Measurements from ENCODE around the gene TSPO. TPM values are rescaled to one million over a fixed set of nuclear protein-coding genes. Genes with fewer than 3 reads are reported as not detected.

Gene TSPO
- total and polyA plus RNA-seq, 2 of the 8 experiments (the other 6 are each of a cell fraction or from before 2014, with no cell fraction given) = 19.9 to 51.5 TPM

DNA sequence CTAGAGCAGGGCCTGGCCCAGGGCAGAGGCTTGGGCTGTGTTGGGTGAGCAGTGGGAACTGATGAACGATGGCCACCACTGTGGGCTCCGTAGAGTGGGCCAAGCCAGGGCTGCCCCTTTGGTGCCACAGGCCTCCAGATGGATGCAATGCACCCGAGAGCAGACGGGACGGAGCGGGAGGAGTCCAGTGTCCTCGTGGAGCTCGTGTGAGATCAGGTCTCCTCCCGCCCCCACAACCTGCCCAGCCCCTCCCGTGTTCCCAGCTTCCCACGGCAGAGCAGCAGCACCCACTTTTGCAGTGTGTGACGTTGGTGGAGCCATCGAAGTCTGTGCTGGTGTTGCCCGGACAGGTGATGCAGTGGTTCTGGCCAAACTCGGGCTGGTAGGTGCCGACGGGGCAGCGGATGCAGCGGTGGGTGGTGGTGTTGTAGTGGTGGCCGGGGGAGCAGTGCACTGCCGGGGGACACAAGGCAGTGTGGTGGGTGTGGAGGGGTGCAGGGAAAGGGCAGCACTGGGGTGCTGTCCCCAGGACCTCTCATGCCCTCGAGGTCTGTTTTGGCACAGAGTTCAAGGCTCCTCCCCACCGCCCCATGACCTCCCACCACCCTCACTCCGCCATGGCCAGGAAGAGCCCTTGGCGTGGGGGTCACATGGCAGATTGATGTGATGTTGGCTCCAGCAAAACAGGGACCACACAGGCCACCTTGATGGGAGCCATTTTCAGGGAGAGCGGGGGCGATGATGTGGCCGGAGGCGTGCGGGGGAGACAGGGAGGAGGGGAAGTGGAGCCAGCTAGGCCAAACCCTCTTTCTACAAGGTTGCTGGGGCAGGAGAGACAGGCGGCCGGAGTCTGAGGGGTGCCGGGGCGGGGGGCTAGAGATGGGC is 59.5 kb downstream of the TSPO start:
- no peak overlapping the region for H3K56ac ChIP-seq (replicated peaks; ENCODE audit: insufficient read length, low read depth, low read length)
- no peak overlapping the region for H4K91ac ChIP-seq (replicated peaks; ENCODE audit: insufficient read length, low read length)
- peaks cover 0 to 5% of the 10 kb centered on the region in 2 experiments for H4K20me1 ChIP-seq (replicated peaks in 1 of 2; ENCODE audit: control insufficient read depth in 1 of 2, insufficient read depth in 2 of 2, low read length in 2 of 2)
- H2AFZ ChIP-seq (ENCODE audit: low read length) = no peak overlapping the region
- no peaks in the 10 kb centered on the region for H3K79me1 ChIP-seq (ENCODE audit: low read depth, low read length)
- H3K36me3 ChIP-seq (ENCODE audit: control insufficient read depth in 2 of 4, insufficient read depth in 4 of 4, low read length in 3 of 4) = no peaks in the 10 kb centered on the region
- no peak overlapping the region for H3K9ac ChIP-seq (replicated peaks in 1 of 4; ENCODE audit: extremely low read depth in 1 of 4, low read depth in 3 of 4, low read length in 3 of 4)
- no peak overlapping the region for H3K27ac ChIP-seq (ENCODE audit: low read depth, low read length)
- H2BK5ac ChIP-seq (ENCODE audit: low read depth, low read length) = no peak overlapping the region
- WGBS, 2 experiments (ENCODE audit: extremely low coverage in 1 of 2, insufficient coverage in 1 of 2, insufficient read length in 1 of 2, insufficient replicate concordance in 2 of 2, low coverage in 1 of 2, low lambda C conversion rate in 2 of 2, missing lambda C conversion rate in 1 of 2) = 89% methylated on average over 25 of the region's 34 CpGs; no CpG with 5 or more reads in 1 of the 2 experiments
- H3K23me2 ChIP-seq (ENCODE audit: low read depth, low read length) = peaks cover 3% of the 10 kb centered on the region; the same call in 1 of the 2 replicates
- no peak overlapping the region for H2BK20ac ChIP-seq (ENCODE audit: low read length)
- H2BK12ac ChIP-seq (ENCODE audit: low read depth, low read length) = no peak overlapping the region
- FAIRE-seq = no peak
- CTCF ChIA-PET (ENCODE audit: partially characterized antibody) = interaction anchor here (0.6 to 16.7 kb wide), 3 partner anchors 10 to 17 kb away, joined by 4 to 186 read pairs (median 4); no protein-coding TSS in a partner anchor
- H4K8ac ChIP-seq (ENCODE audit: extremely low read depth, insufficient read depth, low read length) = no peak overlapping the region; the same call in 1 of the 2 replicates
- no peak overlapping the region for H3K23ac ChIP-seq (ENCODE audit: insufficient read length)
- no peaks in the 10 kb centered on the region for H3K79me2 ChIP-seq (ENCODE audit: control insufficient read depth in 1 of 2, insufficient read depth in 2 of 2, low read length in 2 of 2)
- H3K9me3 ChIP-seq (ENCODE audit: insufficient read depth in 2 of 2, low read depth in 1 of 2, low read length in 1 of 2) = no peaks in the 10 kb centered on the region
- H3K4me2 ChIP-seq (ENCODE audit: insufficient read depth in 1 of 2, low read depth in 2 of 2, low read length in 2 of 2) = no peak overlapping the region
- no peak overlapping the region for H3K4ac ChIP-seq (replicated peaks; ENCODE audit: insufficient read length, low read depth, low read length)
- no peaks in the 10 kb centered on the region for H3K27me3 ChIP-seq (replicated peaks in 1 of 4; ENCODE audit: control insufficient read depth in 3 of 4, extremely low read depth in 1 of 4, insufficient read depth in 3 of 4, low read length in 3 of 4)
- H2BK15ac ChIP-seq (ENCODE audit: low read length) = no peak overlapping the region
- DNase-seq (ENCODE audit: low read depth in 1 of 2, low spot score in 2 of 2) = no peak
- no peak overlapping the region for H3K4me3 ChIP-seq (ENCODE audit: extremely low read depth in 1 of 4, insufficient read depth in 2 of 4, low read depth in 3 of 4, low read length in 4 of 4)
- no peak overlapping the region for H2BK120ac ChIP-seq (replicated peaks; ENCODE audit: low read depth, low read length)
- H2AK5ac ChIP-seq (ENCODE audit: low read depth, low read length) = no peak overlapping the region
- H3K18ac ChIP-seq (ENCODE audit: extremely low read depth, low read length) = no peak overlapping the region
- no peak overlapping the region for H3K14ac ChIP-seq (ENCODE audit: insufficient read length)
- POLR2A ChIA-PET (ENCODE audit: partially characterized antibody) = interaction anchor here (0.6 kb wide), 2 partner anchors 23 to 85 kb away, joined by 3 read pairs; no protein-coding TSS in a partner anchor
- no peak overlapping the region for H4K5ac ChIP-seq (ENCODE audit: insufficient read length, low read depth, low read length)
- H3K4me1 ChIP-seq (replicated peaks in 1 of 4; ENCODE audit: control insufficient read depth in 3 of 4, insufficient read depth in 4 of 4, low read length in 3 of 4) = peaks cover 0 to 14% (median 6%) of the 10 kb centered on the region in 4 experiments; a peak in 5 of 7 replicates
- TF ChIP-seq GTF2F1 (IDR thresholded peaks at IDR 0.05; ENCODE audit: borderline replicate concordance, low read depth, low read length) (no peak), SUZ12 (IDR thresholded peaks at IDR 0.05; ENCODE audit: low read length) (no peak), GABPA (IDR thresholded peaks at IDR 0.05; ENCODE audit: borderline replicate concordance, insufficient read depth, low read length) (no peak), POU5F1 (IDR thresholded peaks at IDR 0.05; ENCODE audit: low read depth, low read length) (no peak), SAP30 (IDR thresholded peaks at IDR 0.05; ENCODE audit: insufficient read depth, insufficient replicate concordance, low read length) (no peak), KDM1A (IDR thresholded peaks at IDR 0.05; ENCODE audit: borderline replicate concordance, low read length) (no peak), CBX5 (IDR thresholded peaks at IDR 0.05; ENCODE audit: low read depth, low read length) (no peak), RXRA (IDR thresholded peaks at IDR 0.05; ENCODE audit: insufficient read depth, low read depth, low read length) (no peak), EZH2 (IDR thresholded peaks at IDR 0.05; ENCODE audit: low read depth, low read length, severe bottlenecking) (no peak), JUN (IDR thresholded peaks at IDR 0.05; ENCODE audit: low read depth, low read length) (no peak), RAD21 (IDR thresholded peaks at IDR 0.05 in 1 of 2, conservative IDR thresholded peaks at IDR 0.05 in 1 of 2; ENCODE audit: low read depth in 2 of 2, low read length in 2 of 2) (no peak)

Measured in H1 (cell line).